T-helper 2 cell (primary cell): Measurements from ENCODE around the gene SFXN1.
A peak's percentile ranks its signal among the peaks of the same experiment; 100 is the strongest.
"Not testable (repeated sequence)": the region's sequence is repeated elsewhere in the genome, so short reads cannot be mapped to it uniquely, and the experiment has no call there.

ENCODE experiments used
- DNase-seq, 5 experiments: peaks; one replicate each; pipeline versions ENCODE4 v3.0.0 to v3.0.0-alpha.2; 2012 to 2022
- total RNA-seq, 2 donors: gene quantifications; one replicate each; lab custom pipeline; 2026; lab: John Stamatoyannopoulos, UW

SFXN1 gene, protein sequence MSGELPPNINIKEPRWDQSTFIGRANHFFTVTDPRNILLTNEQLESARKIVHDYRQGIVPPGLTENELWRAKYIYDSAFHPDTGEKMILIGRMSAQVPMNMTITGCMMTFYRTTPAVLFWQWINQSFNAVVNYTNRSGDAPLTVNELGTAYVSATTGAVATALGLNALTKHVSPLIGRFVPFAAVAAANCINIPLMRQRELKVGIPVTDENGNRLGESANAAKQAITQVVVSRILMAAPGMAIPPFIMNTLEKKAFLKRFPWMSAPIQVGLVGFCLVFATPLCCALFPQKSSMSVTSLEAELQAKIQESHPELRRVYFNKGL
- total RNA-seq = 76.6 to 102 reads per million in 2 donors

DNA sequence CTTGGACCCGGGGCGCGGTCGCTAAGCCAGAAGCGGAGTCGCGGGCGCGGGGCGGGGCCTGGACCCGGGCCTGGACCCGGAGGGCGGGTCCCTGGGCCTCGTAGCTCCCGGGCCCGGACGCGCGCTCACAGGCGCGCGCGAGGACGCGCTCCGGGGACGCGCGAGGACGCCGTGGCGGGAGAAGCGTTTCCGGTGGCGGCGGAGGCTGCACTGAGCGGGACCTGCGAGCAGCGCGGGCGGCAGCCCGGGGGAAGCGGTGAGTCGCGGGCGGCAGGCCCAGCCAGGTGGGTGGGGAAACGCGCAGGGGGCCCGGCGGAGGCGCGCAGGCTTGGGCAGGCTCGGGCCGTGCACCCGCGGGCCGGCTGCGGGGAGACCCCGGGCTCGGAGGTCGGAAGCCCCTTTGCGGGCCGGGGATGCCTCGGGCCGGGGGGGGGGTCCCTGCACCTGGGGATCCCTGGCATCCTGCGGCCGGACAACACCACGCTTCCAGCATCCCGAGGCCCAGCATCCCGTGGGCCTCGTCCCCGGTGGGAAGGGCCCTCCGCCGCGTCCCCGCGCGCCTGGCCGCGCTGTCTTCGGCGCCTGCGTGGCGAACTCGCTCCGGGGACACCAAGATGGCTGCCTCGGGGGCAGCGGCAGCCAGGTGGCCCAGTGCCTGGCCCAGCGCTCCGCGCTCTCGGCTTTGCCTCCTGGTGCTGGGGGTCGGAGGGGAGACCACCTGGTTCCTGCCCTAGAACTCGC, at the start of gene SFXN1:
TSS of gene SFXN1 (plus strand) at position 177 of the 741 bp plus-strand sequence. CDS start 13,544 bp downstream, outside the sequence.
- DNase-seq = peak; percentile 47 to 91 (median 64)

DNA sequence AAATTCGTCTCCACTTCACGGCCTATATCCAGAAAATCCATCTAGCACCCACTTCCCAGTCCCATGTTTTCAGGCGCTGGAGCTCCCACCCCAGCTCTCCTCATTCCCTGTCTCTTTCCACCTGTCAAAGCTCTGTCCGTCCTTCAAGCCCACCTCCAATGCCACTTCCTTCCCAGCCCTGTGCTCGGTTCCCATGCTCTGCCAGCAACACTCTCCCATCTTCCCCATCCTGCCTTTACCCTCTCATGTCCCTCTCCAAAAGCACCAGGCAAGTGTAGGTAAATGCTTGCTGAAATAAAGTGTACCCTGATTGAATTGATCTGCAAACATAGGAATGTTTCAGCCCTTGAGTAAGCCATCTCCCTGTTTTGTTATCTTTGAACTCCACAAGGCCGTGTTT, 43.6 kb upstream of the SFXN1 start:
- no peak for DNase-seq

DNA sequence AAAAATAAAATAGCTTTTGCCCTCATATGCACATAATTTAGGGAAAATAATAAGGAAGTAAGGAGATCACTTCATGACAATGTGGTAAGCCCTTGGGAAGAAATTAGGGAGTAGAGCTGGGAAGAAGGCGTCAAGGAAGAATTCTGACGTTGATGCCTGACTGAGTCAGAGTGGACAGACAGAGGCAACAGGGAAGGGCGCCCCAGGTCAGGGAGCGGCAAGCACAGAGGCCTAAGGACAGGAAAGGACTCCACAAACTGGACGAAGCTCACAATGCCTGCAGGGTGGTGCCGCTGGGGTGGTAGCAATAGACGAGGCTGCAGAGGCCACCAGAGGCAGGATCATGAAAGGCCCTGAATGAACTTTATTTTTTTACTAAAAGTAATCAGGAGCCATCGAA, 42.0 kb upstream of the SFXN1 start:
- no peak for DNase-seq

DNA sequence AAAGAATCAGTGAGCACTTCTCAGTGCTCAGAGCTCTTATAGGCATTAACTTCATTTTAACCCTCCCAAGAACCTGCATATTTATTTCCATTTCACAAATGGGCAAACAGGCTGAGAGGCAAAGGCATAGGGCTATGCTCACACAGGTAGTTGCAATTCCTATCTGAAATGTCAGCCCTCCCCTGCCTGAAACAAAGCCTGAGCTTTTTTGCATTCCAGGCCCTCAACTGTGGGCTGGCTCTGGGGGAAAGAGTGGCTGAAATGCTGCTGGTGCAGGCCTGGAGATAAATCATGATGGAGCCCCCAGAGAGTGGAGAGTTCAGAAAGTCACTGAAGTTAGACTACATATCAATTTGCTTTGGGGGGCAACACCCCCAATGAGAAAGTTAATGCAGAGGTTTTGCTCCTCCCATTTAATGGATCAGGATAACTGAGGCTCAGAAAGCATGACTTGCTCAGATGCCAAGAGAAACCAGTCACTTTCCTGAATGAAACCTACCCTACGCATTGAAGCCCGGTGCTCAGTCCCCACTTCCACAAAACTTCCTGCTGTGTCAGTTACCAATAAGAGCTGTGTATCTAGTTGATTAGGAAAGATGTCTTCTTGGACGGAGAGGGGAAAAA, 40.0 kb upstream of the SFXN1 start:
- no peak for DNase-seq

DNA sequence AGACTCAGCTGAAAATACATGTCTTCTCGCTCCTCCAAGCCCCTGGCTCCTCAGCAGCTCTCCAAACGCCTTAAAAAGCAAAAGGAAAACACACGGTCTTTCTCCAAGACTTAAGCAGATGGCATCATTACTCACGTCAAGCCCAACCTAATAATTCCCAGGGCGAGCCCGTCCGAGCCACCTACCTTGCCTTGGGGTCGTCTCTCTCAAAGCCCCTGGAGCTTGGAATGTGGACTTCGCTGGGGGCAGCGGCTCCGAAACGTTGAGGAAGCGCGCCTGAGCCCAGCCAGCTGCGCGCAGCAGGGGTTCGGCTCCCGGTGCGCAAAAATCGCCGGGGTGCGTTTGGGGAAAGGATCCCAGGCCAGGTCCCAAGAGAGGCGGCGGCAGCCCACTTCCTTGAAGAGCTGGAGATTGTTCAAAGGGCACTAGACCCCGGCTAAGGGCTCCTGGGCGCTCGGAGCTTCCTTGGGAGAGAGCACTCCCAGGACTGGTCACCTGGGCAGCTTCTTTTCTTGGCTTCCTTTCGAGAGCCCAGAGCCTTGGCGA, 34.8 kb upstream of the SFXN1 start:
- no peak for DNase-seq

DNA sequence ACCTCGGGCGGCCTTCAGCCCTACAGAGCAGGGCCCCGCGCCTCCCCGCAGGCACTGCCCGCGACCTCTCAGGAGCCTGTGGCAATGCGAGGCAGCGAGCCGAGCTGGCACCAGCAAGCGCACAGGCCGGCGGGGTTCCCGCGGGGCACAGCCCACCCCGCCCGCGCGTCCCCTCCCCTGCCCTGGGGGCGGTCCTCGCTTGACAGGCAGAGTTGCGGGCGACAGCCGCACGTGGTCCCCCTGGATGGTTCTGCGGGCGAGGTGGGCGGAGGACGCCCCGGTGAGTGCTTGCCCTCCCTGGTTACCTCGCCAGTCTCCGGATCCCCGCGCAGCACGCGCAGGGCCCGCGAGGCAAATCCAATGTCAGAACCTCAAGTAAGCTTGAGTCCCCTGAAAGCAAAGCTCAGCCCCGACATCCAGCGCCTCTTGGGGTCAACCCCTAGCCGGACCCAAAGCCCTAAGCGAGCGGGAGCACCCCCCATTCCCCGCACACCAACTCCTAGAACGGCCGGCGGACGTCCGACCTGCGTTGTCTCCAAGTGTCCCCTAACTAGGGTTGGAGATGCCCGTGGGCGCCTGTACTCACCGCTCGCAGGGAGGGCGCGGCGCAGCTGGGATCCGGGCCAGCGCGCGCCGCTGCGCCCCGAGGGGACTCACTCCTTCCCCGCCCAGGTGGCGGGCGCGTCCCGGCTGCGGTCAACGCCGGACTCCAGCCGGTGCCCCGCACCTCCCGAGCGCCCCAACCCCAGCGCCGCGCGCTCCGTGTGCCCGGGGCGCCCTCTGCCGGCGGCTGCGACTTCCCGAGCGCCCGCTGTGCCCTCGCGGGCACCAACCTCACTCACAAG, 34.1 kb upstream of the SFXN1 start, which contains the start of gene DRD1:
TSS of gene DRD1 (minus strand) at position 123 of the 845 bp plus-strand sequence. CDS start 1,083 bp downstream, outside the sequence.
- peak; percentile 1 to 53 (median 26) for DNase-seq

DNA sequence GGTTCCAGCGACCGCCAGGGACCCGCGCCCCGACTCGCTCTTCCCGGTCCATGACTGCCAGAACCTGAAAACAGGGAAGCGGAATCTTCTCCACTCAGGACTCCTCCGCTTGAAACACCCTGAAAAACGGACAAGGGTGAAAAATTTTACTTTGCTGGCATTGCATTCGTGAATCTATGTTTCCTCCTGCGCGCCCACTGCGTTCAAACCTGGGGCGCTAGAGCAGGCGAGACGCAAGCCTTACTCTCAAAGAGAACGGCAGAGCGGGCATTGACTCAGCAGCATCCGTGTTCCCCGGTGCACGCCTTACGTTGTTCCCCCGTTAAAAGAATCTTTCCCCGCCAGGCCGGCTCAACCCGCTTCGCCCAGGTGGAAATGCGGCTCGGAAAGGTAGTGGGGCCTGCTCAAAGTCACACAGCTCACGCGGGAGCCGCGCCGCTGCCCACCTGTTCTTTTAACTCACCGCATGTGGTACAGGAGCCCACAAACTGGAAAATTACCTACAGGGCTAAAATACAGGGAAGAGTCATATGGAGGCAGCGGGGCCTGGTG, 33.4 kb upstream of the SFXN1 start:
- no peak for DNase-seq

DNA sequence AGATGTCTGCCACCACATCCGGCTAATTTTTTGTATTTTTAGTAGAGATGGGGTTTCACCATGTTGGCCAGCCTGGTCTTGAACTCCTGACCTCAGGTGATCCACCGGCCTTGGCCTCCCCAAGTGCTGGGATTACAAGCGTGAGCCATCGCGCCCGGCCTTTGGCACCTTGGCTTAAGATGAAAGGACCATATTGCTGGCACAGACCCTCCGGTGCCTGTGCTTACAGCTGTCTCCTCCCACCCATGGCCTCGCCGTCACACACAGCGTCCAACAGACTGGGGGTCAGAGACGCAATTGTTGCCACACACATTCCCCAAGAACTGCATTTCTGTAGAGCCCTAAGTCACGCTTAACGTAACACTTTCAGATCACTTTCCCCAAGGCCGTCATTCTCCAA, 32.0 kb upstream of the SFXN1 start:
- DNase-seq = not testable (repeated sequence)

DNA sequence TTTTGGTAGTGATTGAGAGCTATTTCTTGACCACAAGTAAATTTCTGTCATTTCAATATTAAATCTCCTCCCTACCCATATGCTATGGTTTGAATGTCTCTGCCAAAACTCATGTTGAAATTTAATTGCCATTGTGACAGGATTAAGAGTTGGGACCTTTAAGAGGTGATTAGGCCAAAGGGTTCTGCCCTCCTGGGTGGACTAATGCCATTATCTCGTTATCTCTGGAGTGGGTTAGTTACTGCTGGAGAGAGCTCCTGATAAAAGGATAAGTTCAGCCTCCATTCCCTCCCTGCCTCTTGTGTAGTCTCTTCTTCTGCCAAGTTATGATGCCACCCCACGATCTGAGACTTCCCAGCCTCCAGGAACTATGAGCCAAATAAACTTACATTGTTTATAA, 30.8 kb upstream of the SFXN1 start:
- DNase-seq = no peak

DNA sequence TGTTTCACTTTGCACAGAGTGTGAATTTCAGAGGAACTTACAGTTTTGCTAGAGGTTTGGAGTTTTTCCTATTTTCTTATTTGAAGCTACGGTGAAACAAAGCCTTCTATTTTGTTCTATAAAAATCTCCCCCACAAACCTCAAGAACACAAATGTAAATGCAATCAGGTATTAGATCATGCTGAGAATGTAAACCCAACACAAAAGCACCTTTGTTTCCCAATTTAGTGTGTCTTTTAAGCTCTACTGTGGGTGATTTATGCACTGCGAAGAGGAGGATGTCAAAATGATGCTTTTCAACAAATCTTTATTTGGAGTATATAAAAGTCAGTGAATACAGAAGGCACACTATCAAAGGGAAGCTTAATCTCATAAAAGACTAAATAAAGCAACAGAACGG, 30.1 kb upstream of the SFXN1 start:
- no peak for DNase-seq

DNA sequence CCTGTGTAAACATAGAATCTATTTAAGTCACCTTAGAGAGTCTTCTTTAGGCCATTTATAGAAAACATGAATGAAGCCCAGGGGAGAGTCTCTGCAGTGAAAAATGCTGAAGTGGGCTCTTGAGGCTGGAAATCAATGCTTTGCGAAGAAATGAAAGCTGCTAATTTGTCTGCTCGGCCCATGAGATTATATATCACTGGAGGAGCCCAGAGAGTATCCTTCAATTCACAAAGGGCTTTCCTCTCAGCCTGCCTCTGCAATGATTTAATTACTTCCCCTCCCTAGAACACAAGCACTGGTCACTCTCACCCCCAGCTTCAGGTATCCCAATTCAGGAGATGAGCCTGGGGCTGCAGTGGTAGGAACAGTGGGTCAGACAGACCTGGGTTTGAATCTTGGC, 26.2 kb upstream of the SFXN1 start:
- no peak for DNase-seq

DNA sequence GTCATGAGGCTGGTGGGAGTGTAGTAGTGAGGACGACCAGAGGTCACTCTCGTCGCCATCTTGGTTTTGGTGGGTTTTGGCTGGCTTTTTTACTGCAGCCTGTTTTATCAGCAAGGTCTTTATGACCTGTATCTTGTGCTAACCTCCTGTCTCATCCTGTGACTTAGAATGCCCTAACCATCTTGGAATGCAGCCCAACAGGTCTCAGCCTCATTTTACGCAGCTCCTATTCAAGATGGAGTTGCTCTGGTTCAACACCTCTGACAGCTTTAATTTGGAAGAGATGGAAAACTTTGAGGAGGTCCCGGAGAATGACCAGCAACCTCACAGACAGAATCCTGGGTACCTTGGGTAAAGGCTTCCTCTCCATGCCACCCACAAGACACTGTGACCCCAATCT, 24.0 kb upstream of the SFXN1 start:
- DNase-seq = not testable (repeated sequence)

DNA sequence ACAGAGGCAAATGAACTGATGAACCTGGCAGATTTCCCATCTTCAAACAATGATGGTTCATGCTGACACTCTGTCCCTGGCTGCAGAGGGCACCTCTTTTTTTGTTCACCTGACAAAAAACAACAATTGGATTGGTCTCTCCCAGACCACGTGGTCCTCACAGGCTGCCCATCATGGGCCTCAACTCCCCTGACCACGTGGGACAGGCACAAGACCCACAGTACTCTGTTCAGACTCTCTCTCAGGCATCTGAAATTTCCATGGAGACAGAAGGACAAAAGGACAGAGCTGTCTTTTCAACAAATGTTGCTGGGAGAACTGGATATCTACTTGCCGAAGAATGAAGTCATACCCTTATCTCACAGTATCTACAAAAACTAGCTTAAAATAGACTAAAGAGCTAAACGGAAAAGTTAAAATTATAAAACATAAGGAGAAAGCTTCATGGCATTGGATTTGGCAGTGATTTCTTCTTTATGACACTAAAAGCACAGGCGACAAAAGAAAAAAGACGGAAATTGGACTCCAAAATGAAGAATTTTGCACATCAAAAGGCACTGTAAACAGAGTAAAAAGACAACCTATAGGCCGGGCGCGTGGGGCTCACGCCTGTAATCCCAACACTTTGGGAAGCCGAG, 22.1 kb upstream of the SFXN1 start:
- no peak for DNase-seq

DNA sequence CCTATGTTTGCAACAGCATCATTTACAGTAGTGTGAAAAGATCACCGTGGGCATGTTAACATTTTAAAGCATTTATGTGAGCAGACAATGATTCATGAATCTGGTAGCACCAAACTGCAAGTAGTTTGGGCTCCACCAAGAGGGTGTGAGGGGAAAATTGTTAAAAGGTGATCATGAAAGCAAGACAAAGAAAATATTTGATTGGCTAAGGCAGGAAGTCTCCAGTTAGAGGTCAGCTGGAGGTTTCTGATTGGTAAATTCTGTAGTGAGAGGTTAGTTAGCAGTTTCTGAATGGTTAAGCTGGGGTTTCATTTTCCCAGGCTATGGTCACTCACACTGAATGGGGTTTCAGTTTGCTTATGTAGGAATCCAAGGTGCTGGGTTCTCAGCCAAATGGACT, 20.9 kb upstream of the SFXN1 start:
- DNase-seq = peak in 1 of 5 experiments; percentile 38

DNA sequence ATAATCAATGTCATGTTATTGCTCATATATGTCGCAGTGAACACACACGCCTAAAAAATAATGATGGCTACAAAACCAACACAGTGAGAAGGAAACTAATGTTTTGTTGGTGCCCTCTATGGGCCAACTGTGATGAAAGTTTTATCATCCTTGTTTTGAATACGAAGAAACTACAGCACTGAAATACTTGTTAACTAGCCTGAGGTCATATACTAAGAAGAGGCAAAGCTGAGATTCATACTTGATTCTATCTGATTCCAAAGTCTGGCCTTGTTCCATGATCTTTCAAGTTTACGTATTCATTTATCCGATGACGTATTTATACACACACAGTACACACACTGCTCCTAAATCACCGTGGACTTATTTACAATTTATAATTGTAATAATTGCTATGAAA, 18.2 kb upstream of the SFXN1 start:
- peak in 1 of 5 experiments; percentile 42 for DNase-seq

DNA sequence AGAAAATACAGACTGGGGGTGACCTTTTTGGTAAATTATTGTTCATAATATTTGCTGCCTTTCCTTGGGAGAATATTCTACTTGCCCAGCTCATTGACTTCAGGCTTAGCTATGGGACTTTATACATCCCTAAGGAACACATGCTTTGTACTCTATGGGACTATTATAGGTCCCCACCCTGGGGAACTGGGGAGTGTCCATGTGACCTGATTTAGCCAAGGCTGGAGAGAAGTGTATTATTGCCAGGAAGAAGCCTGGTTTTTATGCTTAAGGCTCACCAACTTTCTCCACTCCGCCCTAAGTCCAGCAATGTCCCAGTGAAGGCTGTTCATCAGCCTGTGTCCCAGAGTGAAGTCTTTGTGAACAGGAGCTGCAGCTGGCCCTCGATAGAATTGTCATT, 17.8 kb upstream of the SFXN1 start:
- no peak for DNase-seq

DNA sequence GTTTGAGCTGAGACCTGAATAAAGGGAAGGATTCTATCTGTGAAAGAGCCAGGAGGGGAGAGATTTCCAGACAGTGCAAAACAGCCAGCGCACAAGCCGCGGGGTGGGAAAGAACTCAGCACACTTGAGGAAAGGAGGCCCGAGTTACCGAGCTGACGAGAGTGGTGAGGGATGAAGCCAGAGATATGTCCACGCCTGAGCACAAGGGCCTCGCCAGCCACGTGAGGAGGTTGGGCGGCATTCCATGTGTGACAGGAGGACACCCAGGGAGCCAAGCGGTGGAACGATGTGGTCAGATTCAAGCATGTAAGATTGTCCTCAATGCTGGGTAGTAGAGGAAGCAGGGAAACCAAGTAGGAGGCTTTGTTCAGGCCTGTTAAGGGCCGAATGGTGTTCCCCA, 17.0 kb upstream of the SFXN1 start:
- DNase-seq = no peak

DNA sequence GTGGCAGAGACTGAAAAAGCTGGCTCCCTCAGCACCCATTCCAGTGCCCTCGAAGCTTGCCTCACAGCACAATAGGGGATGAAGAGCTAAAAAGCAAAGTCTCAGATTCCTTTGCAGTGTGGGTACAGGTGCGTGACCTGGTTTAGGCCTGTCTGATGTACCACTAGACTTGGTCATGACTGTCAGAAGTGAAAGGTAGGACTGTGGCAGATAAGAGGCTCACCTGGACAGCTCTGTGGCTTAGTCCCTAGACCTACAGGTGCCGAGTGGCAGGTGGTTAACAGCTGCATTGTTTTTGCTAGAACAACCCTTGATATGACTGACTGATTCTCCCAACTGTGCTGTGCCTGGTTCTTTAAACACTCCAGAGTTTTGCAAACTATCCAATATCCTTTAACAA, 14.7 kb upstream of the SFXN1 start:
- no peak for DNase-seq

DNA sequence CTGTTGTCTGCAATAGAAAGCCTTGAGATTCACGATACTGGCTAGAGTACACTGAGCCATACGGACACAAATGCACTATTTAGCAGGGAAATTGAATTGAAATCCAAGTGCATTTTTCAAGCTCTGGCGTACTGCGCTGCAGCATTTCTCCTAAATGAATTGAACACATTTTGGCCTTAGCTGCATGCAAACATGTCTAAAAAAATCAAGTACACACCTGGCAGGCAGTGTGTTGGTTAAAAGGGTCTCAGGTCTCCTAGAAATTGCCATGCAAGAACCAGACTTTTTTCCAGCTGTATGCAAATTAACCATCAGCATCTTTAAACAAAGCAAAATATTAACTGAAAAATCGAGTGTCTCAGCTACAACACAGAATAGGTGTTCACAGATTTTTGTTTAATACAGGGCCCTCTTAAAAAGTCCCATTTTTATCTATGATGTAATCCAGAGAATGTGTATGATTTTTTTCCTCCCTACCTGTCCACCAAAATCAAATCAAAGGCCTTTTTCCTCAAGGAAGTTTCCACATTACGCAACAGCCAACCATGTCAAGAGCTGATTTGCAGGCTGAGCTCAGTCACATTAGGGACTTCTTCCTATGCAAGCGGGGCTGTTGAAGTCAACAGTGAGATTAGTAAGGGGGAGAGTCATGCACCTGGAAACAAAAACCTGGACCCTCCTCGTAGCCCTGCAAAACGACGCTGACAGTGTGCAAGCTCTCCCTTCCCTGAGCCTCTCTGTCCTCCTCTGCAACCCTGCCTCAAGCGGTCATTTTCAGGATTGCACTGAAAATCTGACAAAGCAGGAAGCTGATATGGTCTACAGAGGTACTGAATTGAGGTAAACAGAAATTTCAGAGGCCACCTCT, 14.1 kb upstream of the SFXN1 start:
- DNase-seq = peak in 4 of 5 experiments; percentile 5 to 87 (median 38)

DNA sequence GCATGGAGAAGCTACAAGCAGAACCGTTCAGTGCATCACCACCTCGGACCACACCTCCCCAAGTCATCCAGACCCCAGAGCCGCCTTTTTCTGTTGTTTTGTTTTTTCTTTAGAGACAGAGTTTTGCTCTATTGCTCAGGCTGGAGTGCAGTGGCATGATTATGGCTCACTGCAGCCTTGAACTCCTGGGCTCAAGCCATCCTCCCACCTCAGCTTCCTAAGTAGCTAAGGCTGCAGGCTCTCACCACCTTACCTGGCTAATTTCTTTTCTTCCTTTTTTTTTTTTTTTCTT, 13.5 kb upstream of the SFXN1 start:
- DNase-seq = no peak

DNA sequence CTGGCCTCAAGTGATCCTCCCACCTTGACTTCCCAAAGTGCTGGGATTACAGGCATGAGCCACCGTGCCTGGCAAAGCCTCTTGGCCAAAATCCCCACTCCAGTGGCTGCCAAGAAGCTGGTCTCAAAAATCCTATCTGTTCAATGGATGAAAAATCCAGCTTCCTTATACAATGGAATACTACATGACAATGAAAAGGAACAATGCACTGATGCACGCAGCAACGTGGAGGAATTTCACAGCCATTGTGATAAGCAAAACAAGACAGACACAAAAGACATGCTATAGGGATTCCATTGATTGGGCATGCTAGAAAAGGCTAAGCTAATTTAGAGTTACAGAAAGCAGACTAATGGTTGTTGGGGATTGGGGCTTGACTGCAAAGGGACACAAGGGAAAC, 13.1 kb upstream of the SFXN1 start:
- no peak for DNase-seq
